SU-DHL-6 (cell line): ENCODE data around the gene TYW1B.
"Not testable (repeated sequence)": the region's sequence is repeated elsewhere in the genome, so short reads cannot be mapped to it uniquely, and the experiment has no call there.

Experiments used
- EZH2phosphoT487 ChIP-seq: fragments of 200-600 bp; sonication (generic), shearing (Covaris generic); conservative IDR thresholded peaks from 2 replicates; pipeline ENCODE4 v1.6.1; 2018; ENCODE audit warnings: mild to moderate bottlenecking, antibody characterized with exemption, low read length, moderate library complexity, mixed read lengths
- TF ChIP-seq, protein P1 (sequence below): fragments of 200-600 bp; sonication (generic); IDR thresholded peaks from one replicate; pipeline ENCODE4 v1.5.1; 2017; ENCODE audit warnings: antibody characterized with exemption, mild to moderate bottlenecking, low read length, moderate library complexity; ENCODE audit not compliant: insufficient read depth, poor library complexity, severe bottlenecking

DNA sequence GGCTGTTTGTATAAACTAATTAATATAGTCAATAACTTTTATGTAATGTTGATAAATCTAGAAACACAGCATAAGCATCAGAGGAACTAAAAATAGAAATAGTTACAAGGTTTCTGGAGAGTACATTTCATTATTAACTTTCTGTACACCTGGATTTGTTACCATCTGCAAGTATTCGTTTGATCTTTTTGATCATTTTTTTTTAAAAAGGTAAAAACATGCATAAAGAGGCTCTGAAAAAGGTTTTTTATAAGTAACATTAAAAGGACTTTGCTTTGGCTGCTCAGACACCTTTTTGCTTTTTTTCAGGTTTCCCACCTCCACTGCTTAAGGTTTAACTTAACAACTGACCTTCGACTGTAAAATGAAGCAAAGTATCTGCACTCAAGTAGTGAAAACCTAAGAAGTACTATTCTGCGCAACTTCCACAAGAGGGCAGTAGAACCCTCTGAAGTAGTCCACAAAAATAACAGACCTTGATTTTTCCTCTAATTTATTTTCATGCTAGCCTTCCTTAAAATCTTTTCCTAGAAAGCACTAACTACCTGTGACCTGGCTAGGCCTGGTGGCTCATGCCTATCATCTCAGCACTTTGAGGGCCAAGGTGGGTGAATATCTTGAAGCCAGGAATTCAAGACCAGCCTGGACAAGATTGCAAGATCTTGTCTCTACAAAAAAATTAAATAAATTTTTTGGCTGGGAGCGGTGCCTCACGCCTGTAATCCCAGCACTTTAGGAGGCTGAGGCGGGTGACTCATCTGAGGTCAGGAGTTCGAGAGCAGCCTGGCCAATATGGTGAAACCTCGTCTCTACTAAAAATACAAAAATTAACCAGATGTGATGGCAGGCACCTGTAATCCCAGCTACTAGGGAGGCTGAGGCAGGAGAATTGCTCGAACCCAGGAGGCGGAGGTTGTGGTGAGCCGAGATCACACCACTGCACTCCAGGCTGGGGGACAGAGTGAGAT lies 4.0 kb downstream of the TYW1B start:
- TF ChIP-seq, protein P1, sequence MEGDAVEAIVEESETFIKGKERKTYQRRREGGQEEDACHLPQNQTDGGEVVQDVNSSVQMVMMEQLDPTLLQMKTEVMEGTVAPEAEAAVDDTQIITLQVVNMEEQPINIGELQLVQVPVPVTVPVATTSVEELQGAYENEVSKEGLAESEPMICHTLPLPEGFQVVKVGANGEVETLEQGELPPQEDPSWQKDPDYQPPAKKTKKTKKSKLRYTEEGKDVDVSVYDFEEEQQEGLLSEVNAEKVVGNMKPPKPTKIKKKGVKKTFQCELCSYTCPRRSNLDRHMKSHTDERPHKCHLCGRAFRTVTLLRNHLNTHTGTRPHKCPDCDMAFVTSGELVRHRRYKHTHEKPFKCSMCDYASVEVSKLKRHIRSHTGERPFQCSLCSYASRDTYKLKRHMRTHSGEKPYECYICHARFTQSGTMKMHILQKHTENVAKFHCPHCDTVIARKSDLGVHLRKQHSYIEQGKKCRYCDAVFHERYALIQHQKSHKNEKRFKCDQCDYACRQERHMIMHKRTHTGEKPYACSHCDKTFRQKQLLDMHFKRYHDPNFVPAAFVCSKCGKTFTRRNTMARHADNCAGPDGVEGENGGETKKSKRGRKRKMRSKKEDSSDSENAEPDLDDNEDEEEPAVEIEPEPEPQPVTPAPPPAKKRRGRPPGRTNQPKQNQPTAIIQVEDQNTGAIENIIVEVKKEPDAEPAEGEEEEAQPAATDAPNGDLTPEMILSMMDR = not testable (repeated sequence)
- not testable (repeated sequence) for TF ChIP-seq EZH2phosphoT487
